Astrocyte of the spinal cord (primary cell): Measurements from ENCODE around the gene SLC13A2.
"Not testable (repeated sequence)": the region's sequence is repeated elsewhere in the genome, so short reads cannot be mapped to it uniquely, and the experiment has no call there.

Source experiments
- DNase-seq: peaks from one replicate; pipeline ENCODE4 v3.0.0; 2011; ENCODE audit warnings: low read depth, low spot score
- H3K4me3 ChIP-seq: 2 replicates; pipeline ENCODE4 v1.5.1; 2011; ENCODE audit warnings: low read depth, mild to moderate bottlenecking, low read length, moderate library complexity
- in situ Hi-C: cut with HindIII; loops from 2 replicates; pipeline ENCODE4 v1.10.0; 2017; ENCODE audit warnings: low sequenced_read_pairs
- TF ChIP-seq, protein P1 (sequence below): IDR thresholded peaks from 2 replicates; pipeline ENCODE4 v1.5.1; 2012; ENCODE audit warnings: low read depth, mild to moderate bottlenecking, low read length, inconsistent platforms

Gene SLC13A2, protein sequence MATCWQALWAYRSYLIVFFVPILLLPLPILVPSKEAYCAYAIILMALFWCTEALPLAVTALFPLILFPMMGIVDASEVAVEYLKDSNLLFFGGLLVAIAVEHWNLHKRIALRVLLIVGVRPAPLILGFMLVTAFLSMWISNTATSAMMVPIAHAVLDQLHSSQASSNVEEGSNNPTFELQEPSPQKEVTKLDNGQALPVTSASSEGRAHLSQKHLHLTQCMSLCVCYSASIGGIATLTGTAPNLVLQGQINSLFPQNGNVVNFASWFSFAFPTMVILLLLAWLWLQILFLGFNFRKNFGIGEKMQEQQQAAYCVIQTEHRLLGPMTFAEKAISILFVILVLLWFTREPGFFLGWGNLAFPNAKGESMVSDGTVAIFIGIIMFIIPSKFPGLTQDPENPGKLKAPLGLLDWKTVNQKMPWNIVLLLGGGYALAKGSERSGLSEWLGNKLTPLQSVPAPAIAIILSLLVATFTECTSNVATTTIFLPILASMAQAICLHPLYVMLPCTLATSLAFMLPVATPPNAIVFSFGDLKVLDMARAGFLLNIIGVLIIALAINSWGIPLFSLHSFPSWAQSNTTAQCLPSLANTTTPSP

DNA sequence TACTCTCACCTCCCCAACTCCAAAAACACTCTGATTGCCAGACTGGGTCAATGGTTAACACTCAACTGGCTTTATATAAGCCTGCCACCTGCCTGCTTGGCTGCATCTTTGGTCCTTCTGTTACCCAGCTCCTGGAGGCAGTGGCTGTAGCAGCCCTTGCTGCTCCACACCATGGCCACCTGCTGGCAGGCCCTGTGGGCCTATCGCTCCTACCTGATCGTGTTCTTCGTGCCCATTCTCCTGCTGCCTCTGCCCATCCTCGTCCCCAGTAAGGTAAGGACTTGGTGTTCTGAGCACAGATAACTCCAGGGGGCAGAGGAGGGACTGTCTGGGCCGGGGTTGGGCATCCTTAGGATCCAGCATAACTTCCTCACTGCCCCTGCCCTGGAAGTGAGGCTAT lies at the start of gene SLC13A2:
Gene SLC13A2, plus strand, starts transcription at position 103 of the 400 bp plus-strand sequence. Its CDS starts 69 bp downstream, at position 172.
- DNase-seq = no peak
- no peak within 1 kb of the TSS for H3K4me3 ChIP-seq
- in situ Hi-C loops = no loop called here
- TF ChIP-seq, protein P1, sequence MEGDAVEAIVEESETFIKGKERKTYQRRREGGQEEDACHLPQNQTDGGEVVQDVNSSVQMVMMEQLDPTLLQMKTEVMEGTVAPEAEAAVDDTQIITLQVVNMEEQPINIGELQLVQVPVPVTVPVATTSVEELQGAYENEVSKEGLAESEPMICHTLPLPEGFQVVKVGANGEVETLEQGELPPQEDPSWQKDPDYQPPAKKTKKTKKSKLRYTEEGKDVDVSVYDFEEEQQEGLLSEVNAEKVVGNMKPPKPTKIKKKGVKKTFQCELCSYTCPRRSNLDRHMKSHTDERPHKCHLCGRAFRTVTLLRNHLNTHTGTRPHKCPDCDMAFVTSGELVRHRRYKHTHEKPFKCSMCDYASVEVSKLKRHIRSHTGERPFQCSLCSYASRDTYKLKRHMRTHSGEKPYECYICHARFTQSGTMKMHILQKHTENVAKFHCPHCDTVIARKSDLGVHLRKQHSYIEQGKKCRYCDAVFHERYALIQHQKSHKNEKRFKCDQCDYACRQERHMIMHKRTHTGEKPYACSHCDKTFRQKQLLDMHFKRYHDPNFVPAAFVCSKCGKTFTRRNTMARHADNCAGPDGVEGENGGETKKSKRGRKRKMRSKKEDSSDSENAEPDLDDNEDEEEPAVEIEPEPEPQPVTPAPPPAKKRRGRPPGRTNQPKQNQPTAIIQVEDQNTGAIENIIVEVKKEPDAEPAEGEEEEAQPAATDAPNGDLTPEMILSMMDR = no peak

DNA sequence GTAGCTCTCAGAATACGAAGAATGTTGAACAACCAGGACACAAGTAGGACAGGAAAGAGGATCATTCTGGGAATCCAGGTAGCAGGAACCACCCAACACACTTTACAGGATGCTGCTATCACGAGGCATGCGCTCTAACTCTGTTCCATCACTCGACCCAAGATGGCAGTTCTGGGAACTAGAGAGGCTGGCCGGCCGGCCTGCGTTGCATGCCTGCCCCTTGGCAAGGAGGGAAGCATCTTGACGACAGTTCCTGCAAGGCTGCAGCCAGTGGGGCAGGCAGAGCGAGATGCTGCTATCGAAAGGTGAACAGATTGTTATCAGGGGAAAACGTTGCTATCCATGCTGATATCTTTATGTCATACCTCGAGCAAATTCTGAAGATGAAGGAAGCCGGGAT lies 48.2 kb upstream of the SLC13A2 start:
- no peak overlapping the region for H3K4me3 ChIP-seq
- TF ChIP-seq, protein P1 = no peak
- in situ Hi-C loops = no loop called here
- no peak for DNase-seq

DNA sequence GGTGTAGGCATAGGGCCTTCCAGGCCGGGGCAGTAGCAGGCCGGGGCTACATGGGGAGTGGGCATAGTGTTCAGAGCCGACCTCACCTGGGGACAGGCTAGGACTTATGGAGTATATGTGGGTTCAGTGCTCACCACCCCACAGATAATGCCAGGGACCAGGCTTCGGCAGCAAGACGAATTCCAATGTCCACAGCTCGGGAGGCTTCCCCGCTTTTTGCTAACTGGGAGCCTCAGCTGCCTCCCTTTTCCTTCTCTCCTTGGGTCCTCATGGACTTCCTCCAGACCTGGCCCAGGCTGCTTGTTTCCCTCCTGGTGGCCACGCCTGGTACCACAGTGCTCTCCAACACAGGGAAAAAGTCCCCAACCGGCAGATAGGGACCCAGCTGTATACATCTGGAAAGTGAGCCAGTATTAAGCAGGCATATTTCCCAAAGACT lies 47.3 kb upstream of the SLC13A2 start:
- TF ChIP-seq, protein P1 = peak; percentile 42
- in situ Hi-C loops = no loop called here
- no peak for DNase-seq
- no peak overlapping the region for H3K4me3 ChIP-seq

DNA sequence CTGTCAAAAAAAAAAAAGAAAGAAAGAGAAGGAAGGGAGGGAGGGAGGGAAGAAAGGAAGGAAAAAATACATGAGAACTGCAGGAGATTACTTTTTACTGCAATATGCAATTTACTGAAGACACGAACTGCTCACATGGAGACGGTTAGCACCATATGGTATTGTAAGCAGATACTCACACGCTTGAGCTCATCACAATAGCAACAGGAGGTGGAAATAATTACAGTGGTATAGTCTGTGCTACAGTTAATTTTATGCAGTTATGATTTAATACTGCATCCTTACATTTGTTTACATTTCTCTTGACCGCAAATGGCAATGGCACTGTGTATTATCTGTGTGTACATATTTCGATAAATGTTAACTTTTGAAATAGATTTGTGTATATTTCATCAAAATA lies 46.1 kb upstream of the SLC13A2 start:
- TF ChIP-seq, protein P1 = no peak
- in situ Hi-C loops = no loop called here
- H3K4me3 ChIP-seq = no peak overlapping the region
- DNase-seq = no peak

DNA sequence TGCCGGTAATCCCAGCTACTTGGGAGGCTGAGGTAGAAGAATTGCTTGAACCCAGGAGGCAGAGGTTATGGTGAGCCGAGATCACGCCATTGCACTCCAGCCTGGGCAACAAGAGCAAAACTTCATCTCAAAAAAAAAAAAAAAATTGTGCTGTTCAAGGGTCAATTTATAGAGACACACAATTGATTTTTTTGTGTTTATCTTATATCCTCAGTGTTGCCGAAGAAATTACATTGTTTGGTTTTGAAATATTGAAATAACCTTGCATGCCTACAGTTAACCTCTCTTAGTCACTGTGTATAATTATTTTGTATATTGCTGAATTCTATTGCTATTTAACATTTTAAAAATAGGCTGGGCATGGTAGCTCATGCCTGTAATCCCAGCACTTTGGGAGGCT lies 45.5 kb upstream of the SLC13A2 start:
- in situ Hi-C loops, DNase-seq, H3K4me3 ChIP-seq: not testable (repeated sequence)

DNA sequence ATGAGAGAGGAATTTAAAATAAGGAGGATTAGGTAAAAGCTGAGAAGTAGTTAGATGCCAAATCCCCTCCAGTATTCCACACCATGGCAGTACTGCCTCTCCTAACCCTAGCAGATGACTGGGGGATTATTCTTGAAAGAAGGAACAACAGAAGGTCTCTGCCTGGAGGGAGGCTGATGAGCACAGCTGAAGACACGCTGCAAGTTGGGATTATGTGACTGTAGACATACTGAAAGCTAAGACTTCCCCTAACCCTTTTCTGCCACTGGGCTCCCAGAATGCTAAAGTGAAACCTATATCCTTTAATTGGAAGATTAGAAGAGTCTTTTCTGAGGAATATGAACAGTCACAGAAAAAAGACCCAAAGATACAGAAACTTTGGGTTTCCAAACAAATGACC lies 39.7 kb upstream of the SLC13A2 start:
- TF ChIP-seq, protein P1 = no peak
- in situ Hi-C loops = no loop called here
- no peak overlapping the region for H3K4me3 ChIP-seq
- no peak for DNase-seq

DNA sequence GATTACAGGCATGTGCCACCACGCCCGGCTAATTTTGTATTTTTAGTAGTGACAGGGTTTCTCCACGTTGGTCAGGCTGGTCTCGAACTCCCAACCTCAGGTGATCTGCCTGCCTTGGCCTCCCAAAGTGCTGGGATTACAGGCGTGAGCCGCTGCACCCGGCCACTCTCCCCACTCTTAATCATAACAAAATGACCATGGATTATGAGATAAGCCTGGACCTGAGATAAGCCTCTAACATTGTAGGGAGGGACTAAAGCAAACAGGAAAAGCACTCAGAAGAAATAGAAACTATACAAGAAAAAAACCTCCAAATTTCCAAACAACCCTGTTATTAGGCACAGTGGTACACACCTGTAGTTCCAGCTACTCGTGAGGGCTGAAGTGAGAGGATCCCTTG lies 39.1 kb upstream of the SLC13A2 start:
- H3K4me3 ChIP-seq, DNase-seq, in situ Hi-C loops: not testable (repeated sequence)
